GM23248 (cell line): ENCODE data around the gene SLC35A1.

ENCODE experiments used
- EZH2 ChIP-seq: fragments of 200-600 bp; sonication (generic); IDR thresholded peaks from 2 replicates; pipeline ENCODE4 v1.6.1; 2018; ENCODE audit warnings: antibody characterized with exemption, mild to moderate bottlenecking; ENCODE audit not compliant: insufficient read depth, poor library complexity, severe bottlenecking
- EZH2phosphoT487 ChIP-seq: fragments of 200-600 bp; sonication (generic); IDR thresholded peaks from 2 replicates; pipeline ENCODE4 v1.6.1; 2018; ENCODE audit warnings: antibody characterized with exemption, moderate library complexity, mild to moderate bottlenecking, low read depth; ENCODE audit not compliant: insufficient read depth

GRCh38 chr6:87553159-87553765, 80.5 kb downstream of the SLC35A1 start:
- TF ChIP-seq EZH2phosphoT487: no peak
- TF ChIP-seq EZH2: no peak
